ENCODE results near the gene ZNF619. TPM values are rescaled to one million over a fixed set of nuclear protein-coding genes. Genes with fewer than 3 reads are reported as not detected.
A peak's percentile ranks its signal among the peaks of the same experiment; 100 is the strongest.

The ZNF619 gene
- total RNA-seq, 2 experiments from 2014 or later = 5.7 to 6.3 TPM

- Mint-ChIP-seq H3K4me1 (ENCODE audit: low read depth) (no peaks in the 10 kb centered on the region), H3K4me3 (no peak overlapping the region), H3K9me3 (no peaks in the 10 kb centered on the region), H3K27ac (no peak overlapping the region), H3K36me3 (ENCODE audit: low read depth) (peaks cover 15% of the 10 kb centered on the region), H3K27me3 (no peaks in the 10 kb centered on the region)
- POLR2A ChIA-PET = interaction anchor here (2.5 kb wide), 1 partner anchor 13 kb away, joined by 13 read pairs; the partner anchor contains the start of gene RPL14
- no peak for TF ChIP-seq CTCF (IDR thresholded peaks at IDR 0.05)
- CTCF ChIA-PET = no interaction called here
- intact Hi-C loops (cut with micrococcal nuclease) = no loop called here
- ATAC-seq (no peak), DNase-seq (no peak)
These were observed 6.2 kb upstream of the ZNF619 start for GRCh38 chr3:40470701-40471100.

DNA sequence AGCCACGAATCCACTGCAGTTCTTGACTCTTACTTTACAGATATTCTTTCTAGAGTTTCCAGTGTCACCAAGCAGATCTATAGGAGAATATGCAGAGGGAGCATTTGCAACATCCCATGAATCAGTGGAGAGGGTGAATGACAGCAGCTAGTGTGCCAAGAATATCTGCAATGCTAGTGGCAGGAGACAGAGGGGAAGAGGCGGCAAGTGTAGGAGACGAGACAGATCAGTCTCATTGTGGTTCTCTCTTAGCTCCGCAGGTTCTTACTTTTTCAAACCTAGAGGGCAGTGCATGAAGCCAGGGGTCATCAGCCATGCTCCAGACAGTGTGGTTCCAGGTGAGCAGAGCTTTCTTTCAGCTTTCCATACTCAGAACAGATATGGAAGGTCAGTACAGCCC is 744 bp downstream of the ZNF619 start:
- Mint-ChIP-seq H3K9me3 (no peaks in the 10 kb centered on the region), H3K4me3 (peak overlapping the region; percentile 82), H3K36me3 (ENCODE audit: low read depth) (peaks cover 8% of the 10 kb centered on the region), H3K27me3 (no peaks in the 10 kb centered on the region), H3K27ac (peak overlapping the region; percentile 87), H3K4me1 (ENCODE audit: low read depth) (peaks cover 19% of the 10 kb centered on the region)
- ChIA-PET POLR2A (interaction anchor here (1.2 to 3.9 kb wide), 6 partner anchors 9 to 47 kb away, joined by 3 to 26 read pairs (median 7); partner anchors contain the start of genes RPL14 and ZNF621), CTCF (interaction anchor here (0.6 to 1.1 kb wide), 3 partner anchors 28 to 102 kb away, joined by 3 read pairs; partner anchors contain the start of gene ZNF620)
- ATAC-seq (no peak), DNase-seq (no peak)
- intact Hi-C loops (cut with micrococcal nuclease) = no loop called here
- TF ChIP-seq CTCF (IDR thresholded peaks at IDR 0.05) = no peak

- DNase-seq = no peak
- intact Hi-C loops (cut with micrococcal nuclease) = no loop called here
- ATAC-seq = no peak
- Mint-ChIP-seq H3K4me3 (no peak overlapping the region), H3K27ac (no peak overlapping the region), H3K27me3 (no peaks in the 10 kb centered on the region), H3K36me3 (ENCODE audit: low read depth) (peaks cover 47% of the 10 kb centered on the region), H3K4me1 (ENCODE audit: low read depth) (peaks cover 2% of the 10 kb centered on the region), H3K9me3 (peaks cover 23% of the 10 kb centered on the region)
- POLR2A ChIA-PET = interaction anchor here (1.4 kb wide), 1 partner anchor 9 kb away, joined by 7 read pairs; no protein-coding TSS in a partner anchor
- no peak for TF ChIP-seq CTCF (IDR thresholded peaks at IDR 0.05)
- CTCF ChIA-PET = no interaction called here
These were observed 10.2 kb downstream of the ZNF619 start for GRCh38 chr3:40487172-40487571.

- Mint-ChIP-seq H3K36me3 (ENCODE audit: low read depth) (peaks cover 29% of the 10 kb centered on the region), H3K27me3 (no peaks in the 10 kb centered on the region), H3K4me1 (ENCODE audit: low read depth) (no peaks in the 10 kb centered on the region), H3K9me3 (peaks cover 20% of the 10 kb centered on the region), H3K4me3 (no peak overlapping the region), H3K27ac (no peak overlapping the region)
- TF ChIP-seq CTCF (IDR thresholded peaks at IDR 0.05) = no peak
- ChIA-PET CTCF (no interaction called here), POLR2A (no interaction called here)
- intact Hi-C loops (cut with micrococcal nuclease) = no loop called here
- no peak for DNase-seq
- no peak for ATAC-seq
These were observed 14.0 kb downstream of the ZNF619 start for GRCh38 chr3:40490916-40491315.

- H3K9me3 Mint-ChIP-seq = no peaks in the 10 kb centered on the region
- no peaks in the 10 kb centered on the region for H3K4me1 Mint-ChIP-seq (ENCODE audit: low read depth)
- intact Hi-C loops (cut with micrococcal nuclease) = no loop called here
- DNase-seq = no peak
- ATAC-seq = no peak
- ChIA-PET CTCF (interaction anchor here (1.4 kb wide), 1 partner anchor 15 kb away, joined by 5 read pairs; no protein-coding TSS in a partner anchor), POLR2A (interaction anchor here (1.0 kb wide), 1 partner anchor 10 kb away, joined by 3 read pairs; no protein-coding TSS in a partner anchor)
- no peak overlapping the region for H3K27ac Mint-ChIP-seq
- peaks cover 3% of the 10 kb centered on the region for H3K36me3 Mint-ChIP-seq (ENCODE audit: low read depth)
- H3K27me3 Mint-ChIP-seq = no peaks in the 10 kb centered on the region
- TF ChIP-seq CTCF (IDR thresholded peaks at IDR 0.05) = no peak
- no peak overlapping the region for H3K4me3 Mint-ChIP-seq
These were observed 17.8 kb downstream of the ZNF619 start for GRCh38 chr3:40494698-40495097.

Measured in activated CD8-positive, alpha-beta T cell treated with anti-CD3 and anti-CD28 coated beads for 36 hours (primary cell).